Duodenal mucosa (tissue), 2 donors: ENCODE results near the gene GTF3C4.

ENCODE experiments used
- H3K27ac ChIP-seq: one replicate; pipeline ENCODE4 v1.7.0; 2013; ENCODE audit warnings: low read depth, low read length
- H3K27me3 ChIP-seq, 2 donors: one replicate each; pipeline ENCODE4 v1.7.0; 2013; ENCODE audit warnings: low read length in 2 of 2, control low read depth in 1 of 2; ENCODE audit not compliant: insufficient read depth in 2 of 2, control insufficient read depth in 1 of 2
- H3K36me3 ChIP-seq, 2 donors: one replicate each; pipeline ENCODE4 v1.7.0; 2013; ENCODE audit warnings: low read length in 2 of 2, control low read depth in 1 of 2; ENCODE audit not compliant: insufficient read depth in 2 of 2, control insufficient read depth in 1 of 2
- H3K4me1 ChIP-seq, 2 donors: one replicate each; pipeline ENCODE4 v1.7.0; 2013; ENCODE audit warnings: low read length in 2 of 2, control low read depth in 1 of 2; ENCODE audit not compliant: insufficient read depth in 2 of 2, control insufficient read depth in 1 of 2
- H3K4me3 ChIP-seq, 2 donors: one replicate each; pipeline ENCODE4 v1.7.0; 2013; ENCODE audit warnings: low read length in 2 of 2, low read depth in 1 of 2
- H3K9ac ChIP-seq, 2 donors: one replicate each; pipeline ENCODE4 v1.7.0; 2013; ENCODE audit warnings: low read length in 2 of 2, low read depth in 1 of 2
- H3K9me3 ChIP-seq, 2 donors: one replicate each; pipeline ENCODE4 v1.7.0; 2013; ENCODE audit warnings: low read length in 2 of 2, control low read depth in 1 of 2; ENCODE audit not compliant: control insufficient read depth in 1 of 2

Gene GTF3C4

DNA sequence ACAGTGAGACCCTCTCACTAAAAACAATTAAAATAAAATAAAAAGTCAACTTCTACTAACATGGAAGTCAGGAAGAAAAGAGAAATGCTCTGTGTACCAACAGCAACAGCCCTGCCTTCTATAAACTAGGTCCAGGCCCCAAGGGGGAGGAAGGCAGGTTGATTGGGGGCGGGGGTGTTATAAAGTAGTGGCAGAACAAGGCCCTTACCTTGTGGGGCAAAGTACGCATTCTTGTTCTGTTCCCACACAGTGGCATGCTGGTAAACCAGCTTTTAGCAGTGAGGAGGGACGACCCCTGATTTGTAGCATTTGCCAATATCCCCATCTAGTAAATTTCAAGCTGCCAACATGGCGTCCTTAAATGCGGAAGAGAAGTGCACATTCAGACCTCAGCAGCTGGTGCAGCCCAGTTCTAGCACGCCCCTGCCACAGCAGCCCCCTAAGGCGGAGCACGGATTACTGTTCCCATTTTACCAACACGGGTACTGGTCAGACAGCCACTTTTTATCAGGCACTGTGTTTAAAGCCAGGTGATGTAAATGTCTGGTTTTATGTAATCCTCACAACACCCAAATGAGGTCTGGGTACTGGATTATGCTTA, 69.5 kb downstream of the GTF3C4 start:
- Histone ChIP-seq H3K27me3 (peaks cover 22 to 26% of the 10 kb centered on the region in 2 donors), H3K27ac (no peak overlapping the region), H3K36me3 (no peaks in the 10 kb centered on the region), H3K9me3 (no peaks in the 10 kb centered on the region), H3K4me3 (no peak overlapping the region), H3K4me1 (no peaks in the 10 kb centered on the region), H3K9ac (no peak overlapping the region)

DNA sequence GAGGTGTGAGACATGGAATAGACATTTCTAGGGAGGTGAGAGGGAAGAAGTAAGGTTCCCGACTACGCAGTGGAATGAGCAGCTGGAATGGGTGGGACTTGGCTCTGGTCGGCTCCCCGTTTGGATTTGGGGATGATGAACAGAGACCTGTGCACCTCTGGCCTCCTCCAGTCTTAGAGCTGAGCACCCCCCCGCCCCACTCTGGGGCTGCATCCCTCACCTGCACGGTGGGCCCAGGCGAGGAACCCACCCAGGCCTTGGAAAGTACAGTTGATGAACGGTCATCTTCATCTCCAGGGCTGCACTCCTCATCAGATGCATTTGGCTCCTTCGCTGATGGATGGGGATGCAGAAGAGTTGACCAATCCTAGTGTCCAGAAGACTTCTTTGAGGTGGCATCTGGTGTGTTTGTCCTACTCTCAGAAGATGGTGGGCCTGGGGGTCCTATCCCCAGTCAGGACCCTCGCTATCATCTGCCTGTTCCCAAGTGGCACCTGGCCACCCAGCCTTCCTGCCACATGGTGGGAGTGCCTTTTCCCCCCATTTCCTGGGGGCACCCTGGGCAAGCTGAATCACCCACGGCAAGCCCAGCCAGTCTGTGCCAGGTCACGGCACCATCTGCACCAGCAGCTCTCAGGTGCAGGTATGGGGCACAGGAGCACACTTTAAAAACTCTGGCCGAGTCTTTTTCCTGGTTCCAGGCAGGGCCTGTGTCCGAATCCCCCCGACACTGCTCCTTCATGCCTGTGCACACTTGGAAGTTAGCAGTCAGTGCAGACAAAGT, 70.5 kb downstream of the GTF3C4 start:
- H3K9ac ChIP-seq = no peak overlapping the region
- no peaks in the 10 kb centered on the region for H3K9me3 ChIP-seq
- H3K4me3 ChIP-seq = no peak overlapping the region
- no peaks in the 10 kb centered on the region for H3K4me1 ChIP-seq
- H3K27me3 ChIP-seq = peaks cover 29 to 35% of the 10 kb centered on the region in 2 donors
- H3K36me3 ChIP-seq = no peaks in the 10 kb centered on the region
- no peak overlapping the region for H3K27ac ChIP-seq

DNA sequence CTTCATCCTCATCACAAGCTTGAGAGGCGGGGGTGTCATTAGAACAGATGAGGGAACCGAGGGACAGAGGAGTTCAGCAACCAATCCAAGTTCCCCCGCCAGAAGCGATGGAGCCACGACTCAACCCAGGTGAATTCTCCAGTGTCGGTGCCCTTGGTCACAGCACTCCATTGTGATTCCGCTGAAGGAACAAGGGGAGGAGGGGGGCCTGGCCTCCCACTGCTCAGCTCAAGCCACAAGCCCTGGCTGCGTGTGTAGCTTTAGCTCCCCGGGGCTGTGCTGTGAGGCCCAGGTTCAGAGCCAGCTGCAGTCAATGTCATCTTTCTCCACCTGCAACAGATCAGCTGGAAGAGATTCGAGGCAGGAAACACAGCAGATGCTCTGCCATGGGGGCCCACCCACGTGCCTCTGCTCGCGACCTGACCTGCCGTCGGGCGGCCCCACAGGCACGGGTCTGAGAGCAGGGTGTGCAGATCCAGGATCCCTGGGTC, 72.6 kb downstream of the GTF3C4 start:
- Histone ChIP-seq H3K4me3 (no peak overlapping the region), H3K9me3 (no peaks in the 10 kb centered on the region), H3K27me3 (peaks cover 36 to 40% of the 10 kb centered on the region in 2 donors), H3K4me1 (no peaks in the 10 kb centered on the region), H3K27ac (no peak overlapping the region), H3K36me3 (no peaks in the 10 kb centered on the region), H3K9ac (no peak overlapping the region)

DNA sequence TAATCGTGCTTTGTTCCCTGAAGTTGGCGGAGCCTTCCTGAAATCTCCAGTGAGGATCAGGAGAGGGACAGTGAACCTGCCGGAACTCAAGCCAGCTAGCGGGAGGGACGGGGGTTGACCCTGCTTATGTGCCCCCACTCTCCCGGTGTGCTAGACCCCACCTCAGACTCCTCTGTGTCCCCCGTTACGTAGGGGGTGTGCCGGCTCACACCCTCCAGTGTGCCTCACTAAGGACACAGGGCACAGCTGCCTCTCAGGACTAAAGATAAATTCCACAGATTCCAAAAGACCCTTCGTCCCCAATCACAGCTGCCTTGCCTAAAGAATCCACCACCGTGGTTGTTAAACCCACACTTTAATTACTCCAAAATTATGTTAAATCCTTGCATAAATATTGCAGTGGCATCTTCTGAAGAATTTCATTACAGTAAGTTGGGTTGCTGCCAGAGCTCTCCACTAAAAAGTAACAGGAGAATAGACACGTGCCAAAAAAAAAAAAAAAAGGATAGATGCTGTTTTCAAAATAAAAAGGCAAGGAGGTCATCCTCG, 73.7 kb downstream of the GTF3C4 start:
- Histone ChIP-seq H3K9ac (no peak overlapping the region), H3K4me3 (no peak overlapping the region), H3K4me1 (no peaks in the 10 kb centered on the region), H3K27me3 (peaks cover 36 to 40% of the 10 kb centered on the region in 2 donors), H3K36me3 (no peaks in the 10 kb centered on the region), H3K9me3 (no peaks in the 10 kb centered on the region), H3K27ac (no peak overlapping the region)
